Mammary epithelial cell (primary cell): ENCODE results near the gene RFX3.

Experiments
- EZH2 ChIP-seq: IDR thresholded peaks from 2 replicates; pipeline ENCODE4 v1.6.1; 2012; ENCODE audit warnings: low read length, inconsistent platforms, borderline replicate concordance
- TF ChIP-seq, protein P1 (sequence below), 2 donors: IDR thresholded peaks in 1 of 2; conservative IDR thresholded peaks in 1 of 2; 2 replicates each; pipeline ENCODE4 v1.5.1; 2011 to 2012; ENCODE audit warnings: inconsistent platforms in 2 of 2, low read length in 2 of 2, mild to moderate bottlenecking in 2 of 2, control low read depth in 1 of 2, low read depth in 1 of 2; ENCODE audit not compliant: insufficient read depth in 1 of 2; ENCODE audit errors: extremely low read depth in 1 of 2

DNA sequence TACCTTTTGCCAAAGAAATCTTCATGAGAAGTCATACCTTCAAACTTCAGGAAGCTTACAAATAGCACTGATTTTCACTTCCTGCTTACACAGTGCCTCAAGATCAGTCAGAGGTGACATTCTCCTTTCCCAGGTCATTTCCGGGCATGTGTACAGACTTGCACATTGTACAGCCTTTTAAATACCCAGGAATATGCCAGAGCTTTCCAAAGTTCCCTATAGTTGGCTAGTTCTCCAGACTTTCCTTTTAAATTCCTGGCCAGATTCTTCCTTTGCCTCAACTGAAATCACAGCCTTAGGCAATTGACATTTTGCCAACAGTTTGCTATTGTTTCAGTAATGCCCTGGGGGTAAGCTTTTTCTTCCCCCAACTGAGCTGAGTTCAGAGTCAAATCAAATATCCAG is 47.2 kb downstream of the RFX3 start:
- TF ChIP-seq EZH2 = no peak
- TF ChIP-seq, protein P1, sequence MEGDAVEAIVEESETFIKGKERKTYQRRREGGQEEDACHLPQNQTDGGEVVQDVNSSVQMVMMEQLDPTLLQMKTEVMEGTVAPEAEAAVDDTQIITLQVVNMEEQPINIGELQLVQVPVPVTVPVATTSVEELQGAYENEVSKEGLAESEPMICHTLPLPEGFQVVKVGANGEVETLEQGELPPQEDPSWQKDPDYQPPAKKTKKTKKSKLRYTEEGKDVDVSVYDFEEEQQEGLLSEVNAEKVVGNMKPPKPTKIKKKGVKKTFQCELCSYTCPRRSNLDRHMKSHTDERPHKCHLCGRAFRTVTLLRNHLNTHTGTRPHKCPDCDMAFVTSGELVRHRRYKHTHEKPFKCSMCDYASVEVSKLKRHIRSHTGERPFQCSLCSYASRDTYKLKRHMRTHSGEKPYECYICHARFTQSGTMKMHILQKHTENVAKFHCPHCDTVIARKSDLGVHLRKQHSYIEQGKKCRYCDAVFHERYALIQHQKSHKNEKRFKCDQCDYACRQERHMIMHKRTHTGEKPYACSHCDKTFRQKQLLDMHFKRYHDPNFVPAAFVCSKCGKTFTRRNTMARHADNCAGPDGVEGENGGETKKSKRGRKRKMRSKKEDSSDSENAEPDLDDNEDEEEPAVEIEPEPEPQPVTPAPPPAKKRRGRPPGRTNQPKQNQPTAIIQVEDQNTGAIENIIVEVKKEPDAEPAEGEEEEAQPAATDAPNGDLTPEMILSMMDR (conservative IDR thresholded peaks at IDR 0.05 in 1 of 2, IDR thresholded peaks at IDR 0.05 in 1 of 2; ENCODE audit: extremely low read depth in 1 of 2, insufficient read depth in 1 of 2, low read depth in 1 of 2, low read length in 2 of 2) = no peak
